ENCODE results near the gene CAMK4. TPM values are rescaled to one million over a fixed set of nuclear protein-coding genes. Genes with fewer than 3 reads are reported as not detected.

CAMK4 gene
- total and polyA plus RNA-seq, 8 donors: 1.0 to 18.3 (median 14.8) TPM

- Histone ChIP-seq H3K4me3 (no peak overlapping the region), H3K4me1 (no peaks in the 10 kb centered on the region), H3K9me3 (no peaks in the 10 kb centered on the region), H3K36me3 (no peaks in the 10 kb centered on the region), H3K27me3 (no peaks in the 10 kb centered on the region), H3K27ac (no peak overlapping the region)
- no peak for TF ChIP-seq CTCF (IDR thresholded peaks at IDR 0.05)
- ATAC-seq (no peak), DNase-seq (no peak)
- intact Hi-C loops (cut with DNase I): no loop called here
Measured at GRCh38 chr5:111377306-111377705, 153.1 kb downstream of the CAMK4 start.

GRCh38 chr5:111379391-111379816, 155.2 kb downstream of the CAMK4 start:
- intact Hi-C loops (cut with DNase I): no loop called here
- DNase-seq (no peak), ATAC-seq (no peak)
- H3K27ac ChIP-seq: no peak overlapping the region
- no peaks in the 10 kb centered on the region for H3K36me3 ChIP-seq
- no peaks in the 10 kb centered on the region for H3K4me1 ChIP-seq
- TF ChIP-seq CTCF (IDR thresholded peaks at IDR 0.05): no peak
- no peaks in the 10 kb centered on the region for H3K27me3 ChIP-seq
- no peak overlapping the region for H3K4me3 ChIP-seq
- H3K9me3 ChIP-seq: no peaks in the 10 kb centered on the region

- Histone ChIP-seq H3K36me3 (no peaks in the 10 kb centered on the region), H3K4me1 (no peaks in the 10 kb centered on the region), H3K27ac (no peak overlapping the region), H3K4me3 (no peak overlapping the region), H3K9me3 (no peaks in the 10 kb centered on the region), H3K27me3 (no peaks in the 10 kb centered on the region)
- intact Hi-C loops (cut with DNase I): no loop called here
- TF ChIP-seq CTCF (IDR thresholded peaks at IDR 0.05): no peak
- DNase-seq: no peak
- no peak for ATAC-seq
Measured at GRCh38 chr5:111383288-111383970, 159.2 kb downstream of the CAMK4 start.

GRCh38 chr5:111384220-111384619, 160.0 kb downstream of the CAMK4 start:
- no peaks in the 10 kb centered on the region for H3K27me3 ChIP-seq
- intact Hi-C loops (cut with DNase I): no loop called here
- H3K9me3 ChIP-seq: no peaks in the 10 kb centered on the region
- H3K4me3 ChIP-seq: no peak overlapping the region
- ATAC-seq (no peak), DNase-seq (peak in 1 of 4 donors; percentile 26)
- TF ChIP-seq CTCF (IDR thresholded peaks at IDR 0.05): no peak
- no peaks in the 10 kb centered on the region for H3K4me1 ChIP-seq
- no peaks in the 10 kb centered on the region for H3K36me3 ChIP-seq
- no peak overlapping the region for H3K27ac ChIP-seq

GRCh38 chr5:111385051-111385450, 160.9 kb downstream of the CAMK4 start:
- H3K4me3 ChIP-seq: no peak overlapping the region
- no peak for DNase-seq
- intact Hi-C loops (cut with DNase I): no loop called here

More at GRCh38 chr5:111385051-111385450, 160.9 kb downstream of the CAMK4 start:
- H3K9me3 ChIP-seq: no peaks in the 10 kb centered on the region
- H3K4me1 ChIP-seq: no peaks in the 10 kb centered on the region
- H3K36me3 ChIP-seq: no peaks in the 10 kb centered on the region
- H3K27ac ChIP-seq: no peak overlapping the region
- TF ChIP-seq CTCF (IDR thresholded peaks at IDR 0.05): no peak
- no peaks in the 10 kb centered on the region for H3K27me3 ChIP-seq
- ATAC-seq: no peak
